K562 (cell line): ENCODE data around the gene ARMH3. TPM values are rescaled to one million over a fixed set of nuclear protein-coding genes. Genes with fewer than 3 reads are reported as not detected.

Source experiments
- ATAC-seq: fragments of 200-7000 bp; cut with Tn5 transposase; 3 replicates; pipeline ENCODE4 v1.9.1; 2020; ENCODE audit warnings: moderate library complexity
- BruUV-seq: library from RNA; stranded (reverse); fragments of 400-500 nt; replicated peaks from 2 replicates; lab custom pipeline; 2021; lab: Mats Ljungman, UMichigan
- CTCF ChIA-PET: fragments of 300-600 bp; formaldehyde crosslinking; extraction: SDS; loops from one replicate; lab custom pipeline; 2021; ENCODE audit warnings: low intra/inter-chr PET ratio; lab: Yijun Ruan, JAX
- POLR2A ChIA-PET: fragments of 300-600, 350-650 bp; sonication (Branson Sonifier 250); formaldehyde crosslinking; extraction: SDS; loops from one replicate; lab custom pipeline; 2021; ENCODE audit warnings: antibody characterized with exemption, inconsistent platforms; lab: Yijun Ruan, JAX
- DNase-seq, 4 experiments: peaks; one replicate each; pipeline versions ENCODE4 v3.0.0 to v3.0.0-alpha.2; 2011 to 2018; ENCODE audit warnings: low spot score in 3 of 4, mixed read lengths in 3 of 4; ENCODE audit errors: extremely low read depth in 1 of 4
- FAIRE-seq: peaks from 2 replicates; lab custom pipeline; 2011; peaks lifted over from hg19 to GRCh38; lab: Jason Lieb, UNC
- H2AFZ ChIP-seq: 2 replicates; pipeline ENCODE4 v1.6.0; 2011; ENCODE audit warnings: low read depth, low read length, control low read depth, inconsistent platforms
- H3K27ac ChIP-seq: fragments of 200-600 bp; 3 replicates; pipeline ENCODE4 v1.8.0; 2011; ENCODE audit warnings: low read depth, mild to moderate bottlenecking, control low read depth, inconsistent platforms, low read length, moderate library complexity, mixed read lengths; ENCODE audit errors: extremely low read depth
- H3K27me3 ChIP-seq, 2 experiments: fragments of 300-600 bp in 1 of 2; 2 replicates in 1 of 2; 3 replicates in 1 of 2; pipeline versions ENCODE4 v1.6.0 to v1.8.0; 2011; ENCODE audit warnings: inconsistent platforms in 2 of 2, low read length in 2 of 2, mild to moderate bottlenecking in 1 of 2, mixed read lengths in 1 of 2, moderate library complexity in 1 of 2; ENCODE audit not compliant: control insufficient read depth in 2 of 2, insufficient read depth in 2 of 2
- H3K36me3 ChIP-seq: fragments of 300-600 bp; 3 replicates; pipeline ENCODE4 v1.8.0; 2011; ENCODE audit warnings: mild to moderate bottlenecking, low read length, inconsistent platforms; ENCODE audit not compliant: control insufficient read depth, insufficient read depth
- H3K4me1 ChIP-seq, 2 experiments: fragments of 200-600 bp in 1 of 2; replicated peaks in 1 of 2; 2 replicates in 1 of 2; 3 replicates in 1 of 2; pipeline versions ENCODE4 v1.5.1 to v1.8.0; 2011; ENCODE audit warnings: inconsistent platforms in 2 of 2, low read length in 2 of 2, mild to moderate bottlenecking in 1 of 2, mixed read lengths in 1 of 2, moderate library complexity in 1 of 2; ENCODE audit not compliant: control insufficient read depth in 2 of 2, insufficient read depth in 2 of 2
- H3K4me2 ChIP-seq: 2 replicates; pipeline ENCODE4 v1.6.1; 2011; ENCODE audit warnings: low read length, control low read depth, inconsistent platforms, mixed read lengths; ENCODE audit not compliant: insufficient read depth
- H3K4me3 ChIP-seq: fragments of 200-600 bp; sonication (generic), shearing (Covaris generic); 2 replicates; pipeline ENCODE4 v1.5.1; 2016; ENCODE audit warnings: control low read depth, inconsistent platforms
- H3K79me2 ChIP-seq: fragments of 200-600 bp; 3 replicates; pipeline ENCODE4 v1.8.0; 2011; ENCODE audit warnings: low read length, inconsistent platforms; ENCODE audit not compliant: control insufficient read depth, insufficient read depth
- H3K9ac ChIP-seq, 2 experiments: 2 replicates each; pipeline versions ENCODE4 v1.6.0 to v1.6.1; 2011; ENCODE audit warnings: low read depth in 2 of 2, low read length in 2 of 2, control low read depth in 1 of 2, inconsistent platforms in 1 of 2, mild to moderate bottlenecking in 1 of 2, mixed read lengths in 1 of 2; ENCODE audit not compliant: insufficient read depth in 1 of 2
- H3K9me1 ChIP-seq: one replicate; pipeline ENCODE4 v1.6.0; 2011; ENCODE audit warnings: inconsistent platforms, mild to moderate bottlenecking, low read length, moderate library complexity; ENCODE audit not compliant: control insufficient read depth, insufficient read depth
- H3K9me3 ChIP-seq: replicated peaks from 2 replicates; pipeline ENCODE4 v1.5.1; 2011; ENCODE audit warnings: low read depth, low read length, inconsistent platforms; ENCODE audit not compliant: control insufficient read depth, insufficient read depth
- H4K20me1 ChIP-seq: replicated peaks from 2 replicates; pipeline ENCODE4 v1.6.1; 2011; ENCODE audit warnings: low read length, inconsistent platforms, mixed read lengths; ENCODE audit not compliant: control insufficient read depth, insufficient read depth
- ARNT ChIP-seq, 2 experiments: fragments of 450-650 bp; IDR thresholded peaks; 2 replicates each; pipeline ENCODE4 v1.6.1; 2016; ENCODE audit warnings: mild to moderate bottlenecking in 1 of 2
- BRCA1 ChIP-seq, 2 experiments: fragments of 450-650 bp in 1 of 2; sonication (generic) in 1 of 2; formaldehyde crosslinking in 1 of 2; IDR thresholded peaks; 2 replicates each; pipeline versions ENCODE4 v1.5.0 to v1.6.1; 2017 to 2020; ENCODE audit warnings: mild to moderate bottlenecking in 1 of 2, missing genetic modification reagents in 1 of 2
- CHD1 ChIP-seq: fragments of 200-600 bp; sonication (generic); IDR thresholded peaks from one replicate; pipeline ENCODE4 v1.6.1; 2012; ENCODE audit warnings: mild to moderate bottlenecking, moderate library complexity, low read length, inconsistent platforms
- ETS2 ChIP-seq: IDR thresholded peaks from 2 replicates; pipeline ENCODE4 v1.6.1; 2016; ENCODE audit warnings: borderline replicate concordance, missing genetic modification characterization, mild to moderate bottlenecking, moderate library complexity, missing compliant biosample characterization; ENCODE audit not compliant: poor library complexity, severe bottlenecking
- GTF2E2 ChIP-seq: fragments of 200-800 bp; sonication (Bioruptor generic); IDR thresholded peaks from 2 replicates; pipeline ENCODE4 v1.6.1; 2016; ENCODE audit warnings: missing genetic modification characterization, missing compliant biosample characterization
- RHOXF2B ChIP-seq: fragments of 250-450 bp; sonication (Bioruptor Pico); conservative IDR thresholded peaks from 2 replicates; pipeline ENCODE4 v1.5.1; 2021
- TAL1 ChIP-seq: fragments of 450-650 bp; IDR thresholded peaks from 2 replicates; pipeline ENCODE4 v1.6.1; 2016; ENCODE audit warnings: mild to moderate bottlenecking
- ZNF354B ChIP-seq: fragments of 250-450 bp; sonication (Bioruptor Pico); IDR thresholded peaks from 2 replicates; pipeline ENCODE4 v1.4.0; 2020
- ZNF561 ChIP-seq: fragments of 450-650 bp; formaldehyde crosslinking; conservative IDR thresholded peaks from 2 replicates; pipeline ENCODE4 v1.4.0; 2020; ENCODE audit warnings: mild to moderate bottlenecking, moderate library complexity
- ZSCAN32 ChIP-seq: fragments of 450-650 bp; formaldehyde crosslinking; IDR thresholded peaks from 2 replicates; pipeline ENCODE4 v1.4.0; 2020; ENCODE audit warnings: mild to moderate bottlenecking, moderate library complexity
- WGBS: fragments of 100-300 bp; shearing (Covaris generic); methylation state at CpG from one replicate; pipeline ENCODE4 v1.1.6; 2016; ENCODE audit warnings: low coverage, mixed read lengths; ENCODE audit not compliant: insufficient coverage; ENCODE audit errors: missing lambda C conversion rate; 5-methylcytosine and 5-hydroxymethylcytosine counted together
- in situ Hi-C: fragments of 300-500 bp; cut with MboI; formaldehyde crosslinking; loops from 4 replicates; pipeline ENCODE4 v1.15.0; 2018; ENCODE audit warnings: inconsistent platforms, mixed read lengths
- intact Hi-C: fragments of 100-400 bp; cut with micrococcal nuclease; formaldehyde crosslinking; loops from 2 replicates; pipeline ENCODE4 v1.14.2; 2022
- polyA plus RNA-seq, 8 experiments: library from polyadenylated mRNA; depleted of rRNA in 4 of 8; stranded (reverse) in 5 of 8; unstranded in 3 of 8; fragments of >200 nt; fragmentation: Nextera tagmentation in 2 of 8; fragmentation: Illumina TruSeq in 1 of 8; extraction: Ambion mirVana in 2 of 8; extraction: Trizol in 1 of 8; gene quantifications; 2 replicates each; pipeline versions ENCODE4 v1.2.1 to v1.2.3, GENCODE V29; 2011 to 2014; ENCODE audit warnings: inconsistent platforms in 1 of 8, missing spikeins in 1 of 8
- total RNA-seq, 7 experiments: library from RNA; depleted of rRNA in 6 of 7; stranded (reverse); fragments of >200 nt in 6 of 7; fragmentation: Illumina TruSeq in 2 of 7; extraction: Trizol in 2 of 7; gene quantifications; 2 replicates each; pipeline versions ENCODE4 v1.2.1 to v1.2.3, GENCODE V29; 2011 to 2021; ENCODE audit warnings: low replicate concordance in 1 of 7
- TF ChIP-seq, protein P1 (sequence below): fragments of 250-450 bp; sonication (Bioruptor Pico); IDR thresholded peaks from 2 replicates; pipeline ENCODE4 v1.4.0; 2020

ARMH3 gene
- total and polyA plus RNA-seq, 9 of the 15 experiments (the other 6 are each of a cell fraction or from before 2014, with no cell fraction given), result 0.29 to 0.73 TPM; not detected in 7

DNA sequence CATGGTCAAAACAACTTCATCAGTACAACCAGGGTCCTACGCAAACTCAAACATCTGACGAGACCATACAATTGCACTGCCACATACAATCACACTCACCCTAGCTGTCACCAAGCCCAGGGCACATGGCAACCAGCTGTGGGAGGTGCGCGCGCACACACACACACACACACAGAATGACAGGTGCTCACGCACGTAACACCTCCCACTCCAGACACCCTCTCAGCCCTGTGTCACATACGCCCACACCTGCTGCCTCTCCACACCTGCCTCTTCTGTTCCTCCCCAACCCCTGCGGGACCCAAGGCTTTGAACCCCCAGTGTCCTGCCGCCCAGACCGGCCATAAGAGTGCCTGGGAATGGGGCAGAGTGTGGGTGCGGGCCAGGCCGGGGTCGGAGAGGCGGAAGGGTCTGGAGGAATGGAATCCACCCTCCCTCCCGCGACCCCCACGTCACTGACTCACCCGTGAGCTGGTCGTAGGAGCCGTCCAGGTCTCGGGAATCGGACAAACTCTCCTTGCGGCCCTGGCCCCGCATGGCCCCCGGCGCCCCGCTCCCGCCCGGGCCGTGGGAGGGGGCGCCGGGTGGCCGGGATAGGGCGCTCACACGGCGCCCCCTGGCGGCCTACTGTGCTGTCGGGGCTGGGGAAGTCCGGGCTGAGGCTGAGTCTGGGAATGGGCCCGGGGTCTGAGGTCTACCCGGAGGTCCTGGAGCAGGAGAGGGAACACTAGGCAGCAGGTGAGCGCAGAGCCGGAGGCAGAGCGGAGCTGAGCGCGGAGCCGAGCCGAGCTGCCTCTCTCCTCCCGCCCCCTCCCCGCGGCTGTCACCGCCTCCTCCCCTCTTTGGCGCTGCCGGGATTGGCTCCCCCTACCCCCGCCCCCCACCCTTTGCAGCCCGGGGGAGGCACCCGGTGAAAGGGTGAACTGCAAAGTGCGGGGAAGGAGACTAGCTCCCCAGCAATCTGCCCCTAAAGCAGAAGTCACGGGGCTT lies 212.6 kb downstream of the ARMH3 start, which contains the start of gene KCNIP2:
Gene KCNIP2 (minus strand): TSS at position 769 of the 990 bp plus-strand sequence. CDS start 232 bp downstream, at position 537.
- no peak within 1 kb of the TSS for H3K4me3 ChIP-seq
- POLR2A ChIA-PET, result interaction anchor here (2.9 kb wide), 1 partner anchor 195 kb away, joined by 35 read pairs; no protein-coding TSS in a partner anchor

More for the DNA sequence above, 212.6 kb downstream of the ARMH3 start, which contains the start of gene KCNIP2:
- intact Hi-C loops, result loop anchor here (5.0 to 10.0 kb wide), 2 partner anchors 214 to 271 kb away; partner anchors contain the start of gene ARMH3
- BruUV-seq, result no TSS peak
- no peaks in the 10 kb centered on the region for H4K20me1 ChIP-seq
- WGBS, result 87% methylated on average over 9 of the region's 60 CpGs
- peak in 3 of 4 experiments; percentile 0 to 2 (median 1) for DNase-seq
- peaks cover 2% of the 10 kb centered on the region; the same call in 1 of the 3 replicates for H3K36me3 ChIP-seq
- CTCF ChIA-PET, result no interaction called here
- no peak within 1 kb of the TSS for H3K4me2 ChIP-seq
- H3K27me3 ChIP-seq, result no peaks in the 10 kb centered on the region
- no peak for ATAC-seq
- no peak within 1 kb of the TSS for H3K27ac ChIP-seq
- H3K79me2 ChIP-seq, result no peaks in the 10 kb centered on the region
- no peak for FAIRE-seq
- H3K9me3 ChIP-seq, result no peaks in the 10 kb centered on the region
- in situ Hi-C loops, result loop anchor here (5.0 to 25.0 kb wide), 5 partner anchors 234 to 769 kb away; partner anchors contain the start of genes ACTR1A, CUEDC2 and SUFU
- H3K4me1 ChIP-seq, result peaks cover 0 to 19% of the 10 kb centered on the region in 2 experiments; a peak in 3 of 5 replicates
- no peaks in the 10 kb centered on the region for H3K9me1 ChIP-seq
- H2AFZ ChIP-seq, result no peak within 1 kb of the TSS
- TF ChIP-seq RHOXF2B (CRISPR knock-in tag) (no peak), ETS2 (no peak), CHD1 (no peak), ZNF561 (no peak), ZNF354B (CRISPR knock-in tag) (no peak), TAL1 (no peak), GTF2E2 (tag) (no peak), ZSCAN32 (CRISPR knock-in tag) (no peak), BRCA1 (IDR thresholded peaks at IDR 0.05) (no peak), BRCA1 (CRISPR knock-in tag; IDR thresholded peaks at IDR 0.05) (no peak), ARNT (IDR thresholded peaks at IDR 0.05) (no peak)
- TF ChIP-seq, protein P1, sequence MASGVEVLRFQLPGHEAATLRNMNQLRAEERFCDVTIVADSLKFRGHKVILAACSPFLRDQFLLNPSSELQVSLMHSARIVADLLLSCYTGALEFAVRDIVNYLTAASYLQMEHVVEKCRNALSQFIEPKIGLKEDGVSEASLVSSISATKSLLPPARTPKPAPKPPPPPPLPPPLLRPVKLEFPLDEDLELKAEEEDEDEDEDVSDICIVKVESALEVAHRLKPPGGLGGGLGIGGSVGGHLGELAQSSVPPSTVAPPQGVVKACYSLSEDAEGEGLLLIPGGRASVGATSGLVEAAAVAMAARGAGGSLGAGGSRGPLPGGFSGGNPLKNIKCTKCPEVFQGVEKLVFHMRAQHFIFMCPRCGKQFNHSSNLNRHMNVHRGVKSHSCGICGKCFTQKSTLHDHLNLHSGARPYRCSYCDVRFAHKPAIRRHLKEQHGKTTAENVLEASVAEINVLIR (CRISPR knock-in tag), result no peak
- no peak within 1 kb of the TSS for H3K9ac ChIP-seq
